GM12873 (cell line): ENCODE measurements around the gene PTPRD.

ENCODE experiments used
- TF ChIP-seq, protein P1 (sequence below): IDR thresholded peaks from 2 replicates; pipeline ENCODE4 v1.5.1; 2012; ENCODE audit warnings: low read depth, mild to moderate bottlenecking, moderate library complexity, low read length, control low read depth; ENCODE audit not compliant: insufficient read depth; ENCODE audit errors: missing control alignments

PTPRD gene

DNA sequence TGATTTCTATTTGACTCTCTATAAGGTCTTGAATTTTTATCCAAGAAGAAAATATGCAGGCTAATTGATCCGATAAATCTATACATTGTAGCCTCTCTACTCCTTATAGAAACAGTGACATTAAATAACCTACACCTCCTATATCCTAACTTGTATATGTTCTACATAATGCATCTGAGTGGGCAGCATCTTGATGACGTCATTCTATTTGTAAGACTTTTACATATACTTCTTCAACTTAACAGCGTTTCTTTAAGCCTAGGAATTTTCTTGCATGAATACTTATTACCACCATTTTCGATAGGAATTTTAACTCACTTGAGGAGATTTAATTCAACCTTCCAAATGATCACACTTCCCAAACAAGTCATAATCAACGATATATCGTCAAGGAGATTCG, 869.0 kb downstream of the PTPRD start:
- TF ChIP-seq, protein P1, sequence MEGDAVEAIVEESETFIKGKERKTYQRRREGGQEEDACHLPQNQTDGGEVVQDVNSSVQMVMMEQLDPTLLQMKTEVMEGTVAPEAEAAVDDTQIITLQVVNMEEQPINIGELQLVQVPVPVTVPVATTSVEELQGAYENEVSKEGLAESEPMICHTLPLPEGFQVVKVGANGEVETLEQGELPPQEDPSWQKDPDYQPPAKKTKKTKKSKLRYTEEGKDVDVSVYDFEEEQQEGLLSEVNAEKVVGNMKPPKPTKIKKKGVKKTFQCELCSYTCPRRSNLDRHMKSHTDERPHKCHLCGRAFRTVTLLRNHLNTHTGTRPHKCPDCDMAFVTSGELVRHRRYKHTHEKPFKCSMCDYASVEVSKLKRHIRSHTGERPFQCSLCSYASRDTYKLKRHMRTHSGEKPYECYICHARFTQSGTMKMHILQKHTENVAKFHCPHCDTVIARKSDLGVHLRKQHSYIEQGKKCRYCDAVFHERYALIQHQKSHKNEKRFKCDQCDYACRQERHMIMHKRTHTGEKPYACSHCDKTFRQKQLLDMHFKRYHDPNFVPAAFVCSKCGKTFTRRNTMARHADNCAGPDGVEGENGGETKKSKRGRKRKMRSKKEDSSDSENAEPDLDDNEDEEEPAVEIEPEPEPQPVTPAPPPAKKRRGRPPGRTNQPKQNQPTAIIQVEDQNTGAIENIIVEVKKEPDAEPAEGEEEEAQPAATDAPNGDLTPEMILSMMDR, result no peak

DNA sequence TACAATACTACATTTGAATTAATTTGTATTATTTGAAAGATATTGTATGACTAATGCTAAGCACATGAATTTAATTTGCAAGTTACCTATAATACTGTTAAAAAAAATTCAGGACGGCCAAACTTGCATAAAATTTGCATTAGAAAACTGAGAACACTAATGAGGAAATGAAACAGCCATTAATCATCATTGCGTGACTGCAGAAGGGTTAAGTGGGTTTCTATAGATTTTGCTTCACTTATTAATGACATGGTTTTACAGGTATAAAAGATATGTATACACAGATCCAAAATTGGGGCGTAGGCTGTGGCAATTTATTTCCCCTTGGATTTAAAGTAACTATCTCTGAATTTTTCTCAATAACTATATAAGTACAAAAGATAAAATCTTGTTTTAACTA, 882.6 kb downstream of the PTPRD start:
- TF ChIP-seq, protein P1, result no peak

DNA sequence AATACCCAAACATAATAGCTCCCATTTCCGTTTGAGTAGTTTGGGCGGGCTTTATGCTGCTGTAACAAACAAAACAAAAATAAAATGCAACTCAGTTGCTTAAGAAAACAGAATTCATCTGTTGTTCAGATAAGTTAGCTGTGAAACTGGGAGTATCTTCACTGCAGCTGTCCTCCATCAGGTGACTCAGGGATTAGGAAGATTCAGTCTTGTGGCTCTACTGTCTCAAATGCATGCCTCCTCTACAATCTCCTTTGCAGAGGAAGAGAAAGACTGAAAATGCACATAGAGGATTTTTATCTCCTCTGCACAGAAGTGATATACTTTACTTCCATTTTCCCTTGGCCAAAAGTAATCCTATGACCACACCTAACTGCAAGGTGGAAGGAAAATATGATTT, 883.7 kb downstream of the PTPRD start:
- TF ChIP-seq, protein P1, result no peak

DNA sequence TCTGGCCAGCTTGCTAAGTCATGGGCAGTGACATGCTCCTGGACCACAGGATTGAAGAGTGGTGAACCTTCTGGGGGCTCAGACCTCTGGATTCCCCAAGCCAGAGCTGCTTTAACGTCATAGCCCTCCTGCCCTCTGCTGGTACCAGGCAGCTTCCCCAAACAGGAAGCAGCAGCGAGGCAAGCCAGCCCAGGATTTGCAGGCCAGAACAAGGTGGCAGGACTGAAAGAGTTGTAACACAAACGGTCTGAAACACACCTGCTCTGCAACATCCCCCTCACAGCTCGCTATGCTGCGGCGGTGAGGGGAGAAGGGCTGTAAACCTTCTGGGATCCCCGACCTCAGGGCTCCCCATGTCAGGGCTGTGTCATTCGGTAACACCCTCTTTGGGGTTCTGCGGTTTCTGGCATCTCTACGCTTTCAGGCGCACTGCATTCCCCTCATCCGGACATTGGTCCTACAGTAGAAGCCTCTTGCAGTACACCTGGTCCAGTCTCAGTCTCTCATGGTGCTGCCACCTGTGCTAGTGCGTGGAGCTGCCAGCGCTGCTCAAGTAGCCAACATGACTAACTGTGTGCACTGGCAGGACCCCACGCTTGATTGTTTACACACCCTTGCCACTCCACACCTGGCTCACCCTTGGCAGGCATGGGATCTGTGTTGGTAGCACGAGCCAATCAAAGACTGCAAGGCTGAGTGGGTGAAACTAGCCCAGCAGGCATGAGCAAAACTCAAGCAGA, 893.3 kb downstream of the PTPRD start:
- TF ChIP-seq, protein P1, result no peak

DNA sequence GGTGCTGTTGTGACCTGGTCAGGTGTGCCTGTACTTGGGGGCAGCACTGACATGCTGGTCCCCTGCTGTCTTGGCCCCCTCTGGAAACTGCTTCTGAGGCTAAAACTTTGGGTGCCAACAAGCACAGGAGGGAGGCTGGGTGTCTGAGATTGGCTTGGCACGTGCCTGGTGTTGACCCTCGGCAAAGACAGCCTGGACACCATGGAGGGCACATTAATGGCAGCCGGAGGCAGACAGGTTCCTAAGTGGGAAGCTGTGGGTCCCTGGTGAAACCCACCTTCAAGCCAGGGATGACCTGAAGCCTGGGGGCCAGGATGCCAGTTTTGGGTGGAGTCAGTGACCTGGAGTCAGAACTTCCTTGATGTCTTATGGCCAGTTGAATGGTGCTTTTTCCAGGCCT, 894.1 kb downstream of the PTPRD start:
- TF ChIP-seq, protein P1, result no peak

DNA sequence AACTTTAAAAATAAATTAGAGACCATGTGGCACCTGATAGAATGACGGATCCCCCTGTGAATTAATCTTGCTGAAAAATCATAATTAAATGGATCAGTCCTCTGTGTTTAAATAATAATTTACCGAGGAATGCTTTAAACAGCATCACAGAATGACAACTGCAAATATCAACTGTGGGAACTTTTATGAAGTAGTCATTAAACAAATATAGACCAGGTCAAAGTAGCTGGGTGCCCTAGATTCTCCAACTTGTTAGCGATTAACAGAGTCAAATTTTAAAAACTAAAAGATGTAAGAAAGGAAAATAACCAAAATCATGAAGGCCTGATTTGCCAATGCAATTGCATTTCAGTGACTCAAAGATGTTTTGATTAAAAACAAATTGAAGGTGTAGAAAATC, 933.4 kb downstream of the PTPRD start:
- TF ChIP-seq, protein P1, result no peak

DNA sequence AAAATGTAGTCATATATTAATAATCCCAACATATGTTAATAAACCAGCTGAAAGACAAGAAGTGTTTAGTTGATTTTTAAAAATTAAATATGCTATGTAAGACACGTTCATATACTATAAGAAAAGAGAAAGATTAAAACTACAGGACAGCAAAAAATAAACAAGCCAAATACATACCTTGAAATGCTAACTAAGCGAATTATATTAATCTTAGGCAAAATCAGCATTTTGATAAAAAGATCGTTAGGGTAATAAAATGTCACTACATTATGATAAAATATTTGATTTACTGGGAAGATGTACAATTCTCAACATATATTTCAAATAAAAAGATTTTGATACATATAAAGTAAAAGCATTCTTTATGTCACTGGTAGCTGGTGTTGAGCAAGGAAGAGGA, 938.3 kb downstream of the PTPRD start:
- TF ChIP-seq, protein P1, result no peak
